Measurements from ENCODE around the gene MAST1.
"Not testable (repeated sequence)": the region's sequence is repeated elsewhere in the genome, so short reads cannot be mapped to it uniquely, and the experiment has no call there.

Gene MAST1

DNA sequence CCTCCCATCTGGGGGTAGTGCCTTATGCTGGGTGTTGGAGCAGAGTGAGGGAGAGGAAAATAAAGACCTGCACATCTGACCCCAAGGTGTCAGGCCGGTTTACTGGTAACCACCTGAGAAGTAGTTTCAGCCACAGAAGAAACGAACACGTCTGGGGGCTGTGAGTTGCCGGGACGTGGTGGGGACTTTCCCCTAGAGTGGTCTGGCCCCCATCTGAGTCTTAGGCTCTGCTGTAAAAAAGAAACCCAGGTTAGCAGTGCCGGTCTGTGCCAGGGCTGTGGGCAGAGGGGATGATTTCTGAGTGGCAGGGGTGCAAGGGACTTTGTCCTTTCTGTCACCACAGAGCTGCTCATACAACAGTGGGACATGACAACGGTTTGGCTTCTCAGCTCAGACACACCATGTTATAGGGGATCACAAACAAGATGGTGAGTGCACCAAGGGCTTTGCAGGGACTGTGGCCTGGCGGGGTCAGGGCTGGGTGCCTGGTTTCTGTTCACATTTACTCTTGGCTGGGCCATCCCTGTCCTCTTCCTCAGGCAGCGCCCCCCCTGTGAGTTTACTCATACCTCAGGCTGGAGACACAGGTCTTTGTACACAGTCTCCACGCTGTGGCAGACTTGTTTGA is 61.7 kb downstream of the MAST1 start:
- DNase-seq: no peak

DNA sequence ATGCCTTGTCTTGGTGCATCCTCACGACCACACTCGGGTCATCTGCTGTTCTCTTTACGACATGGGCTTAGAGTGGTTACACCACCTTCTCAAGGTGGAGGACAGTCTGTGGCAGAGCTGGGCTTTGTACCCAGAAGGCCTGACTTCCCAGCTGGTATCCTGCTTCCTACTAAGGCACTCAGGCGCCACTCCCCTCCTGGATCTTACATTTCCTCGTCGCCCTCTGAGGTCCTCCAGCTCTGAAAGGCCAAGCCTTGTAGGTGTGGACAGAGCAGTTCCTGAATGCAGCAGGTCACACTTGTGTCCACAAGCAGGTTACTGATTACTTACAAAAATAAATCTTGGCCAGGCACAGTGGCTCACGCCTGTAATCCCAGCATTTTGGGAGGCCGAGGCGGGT is 68.9 kb downstream of the MAST1 start:
- DNase-seq: no peak

DNA sequence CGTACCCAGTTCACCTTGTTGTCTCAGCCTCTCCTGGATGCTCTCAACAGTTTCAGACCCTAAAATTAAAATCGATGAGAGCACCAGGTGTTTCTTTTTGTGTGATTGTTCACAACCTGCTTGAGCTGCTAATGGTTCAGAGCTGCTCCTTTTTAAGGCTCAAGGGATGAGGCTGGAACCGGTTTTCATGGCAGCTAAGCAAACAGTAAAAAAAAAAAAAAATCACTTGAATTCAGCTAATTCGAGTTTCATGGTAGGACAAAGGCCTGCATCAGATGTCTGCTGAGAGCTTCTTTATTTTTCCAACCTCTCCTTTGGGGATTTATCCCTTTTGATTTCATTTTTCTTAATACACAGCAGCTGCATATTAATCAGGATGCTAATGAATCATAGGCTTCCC is 74.3 kb downstream of the MAST1 start:
- no peak for DNase-seq

DNA sequence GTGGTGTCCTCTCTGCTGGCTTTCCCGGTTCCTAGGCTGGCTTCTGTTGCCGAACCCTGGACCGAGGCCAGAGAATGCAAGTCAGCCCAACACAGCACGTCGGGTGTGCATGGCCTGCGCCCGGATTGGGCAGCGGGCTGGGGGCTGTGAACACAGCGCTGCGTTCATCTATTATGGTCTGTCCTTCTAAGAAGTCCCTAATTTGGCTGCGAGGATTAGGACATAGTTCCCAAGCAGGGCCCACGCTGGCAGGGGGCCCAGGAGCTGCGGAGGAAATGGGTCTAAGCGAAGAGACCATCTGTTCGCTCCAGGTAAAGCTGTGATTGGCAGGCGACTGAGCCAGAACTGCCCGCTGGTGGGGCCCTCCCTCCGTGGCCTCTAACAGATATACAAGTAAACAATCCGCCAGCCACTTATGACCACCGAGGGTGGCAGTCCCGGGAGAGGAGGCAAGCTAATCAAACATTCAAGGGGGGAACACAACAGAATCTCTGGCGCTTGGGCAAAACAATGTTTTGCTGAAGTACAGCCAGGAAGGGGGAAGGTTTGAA is 74.8 kb downstream of the MAST1 start:
- no peak for DNase-seq

- DNase-seq: peak; percentile 8 to 93
Observed at GRCh38 chr19:12913851-12914690, 75.8 kb downstream of the MAST1 start.

GRCh38 chr19:12915860-12916259 is 77.5 kb downstream of the MAST1 start:
- DNase-seq: not testable (repeated sequence)

- DNase-seq: no peak
Observed at GRCh38 chr19:12918253-12918652, 79.9 kb downstream of the MAST1 start.

- no peak for DNase-seq
Observed at GRCh38 chr19:12921047-12921446, 82.7 kb downstream of the MAST1 start.

DNA sequence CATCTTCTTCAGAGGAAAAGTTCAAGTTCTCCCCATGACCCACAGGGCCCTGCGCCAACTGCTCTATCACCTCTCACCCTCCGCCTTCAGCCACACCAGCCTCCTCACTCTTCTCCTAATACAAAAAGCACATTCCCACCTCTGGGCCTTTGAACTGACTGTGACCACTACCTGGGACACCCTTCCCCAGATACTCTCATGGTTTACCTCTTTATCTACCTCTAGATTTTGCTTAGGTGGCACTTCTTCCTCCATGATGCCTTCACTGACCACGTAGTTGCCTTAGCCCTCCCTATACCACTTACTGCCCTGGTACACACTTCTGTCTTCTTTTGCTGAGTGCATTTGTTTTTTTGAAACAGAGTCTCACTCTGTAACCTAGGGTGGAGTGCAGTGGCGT is 84.6 kb downstream of the MAST1 start:
- DNase-seq: no peak

All from bone marrow (tissue), 2 donors.